HG03565 (cell line): ENCODE measurements around the gene CD81.

Experiments used
- ATAC-seq: cut with Tn5 transposase; IDR thresholded peaks from one replicate; pipeline ENCODE4 v1.9.1; 2021; ENCODE audit warnings: mild to moderate bottlenecking, moderate library complexity; ENCODE audit not compliant: unreplicated experiment

The CD81 gene

DNA sequence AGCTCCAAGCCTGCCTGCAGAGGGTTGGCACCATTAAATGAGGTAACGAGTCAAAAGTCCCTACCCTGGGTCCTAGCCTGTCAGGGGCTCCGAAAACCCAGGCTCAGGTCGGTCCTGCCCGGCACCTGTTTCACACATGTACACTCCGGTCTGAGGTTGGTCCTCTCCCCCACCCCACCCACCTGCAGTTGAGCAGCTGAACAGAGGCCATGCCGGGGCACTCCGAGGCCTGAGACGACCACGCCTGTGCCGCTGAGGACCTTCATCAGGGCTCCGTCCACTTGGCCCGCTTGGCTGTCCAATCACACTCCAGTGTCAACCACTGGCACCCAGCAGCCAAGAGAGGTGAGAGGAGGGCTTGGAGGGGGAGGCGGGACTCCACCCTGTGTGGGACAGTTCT, 25.0 kb downstream of the CD81 start:
- no peak for ATAC-seq

DNA sequence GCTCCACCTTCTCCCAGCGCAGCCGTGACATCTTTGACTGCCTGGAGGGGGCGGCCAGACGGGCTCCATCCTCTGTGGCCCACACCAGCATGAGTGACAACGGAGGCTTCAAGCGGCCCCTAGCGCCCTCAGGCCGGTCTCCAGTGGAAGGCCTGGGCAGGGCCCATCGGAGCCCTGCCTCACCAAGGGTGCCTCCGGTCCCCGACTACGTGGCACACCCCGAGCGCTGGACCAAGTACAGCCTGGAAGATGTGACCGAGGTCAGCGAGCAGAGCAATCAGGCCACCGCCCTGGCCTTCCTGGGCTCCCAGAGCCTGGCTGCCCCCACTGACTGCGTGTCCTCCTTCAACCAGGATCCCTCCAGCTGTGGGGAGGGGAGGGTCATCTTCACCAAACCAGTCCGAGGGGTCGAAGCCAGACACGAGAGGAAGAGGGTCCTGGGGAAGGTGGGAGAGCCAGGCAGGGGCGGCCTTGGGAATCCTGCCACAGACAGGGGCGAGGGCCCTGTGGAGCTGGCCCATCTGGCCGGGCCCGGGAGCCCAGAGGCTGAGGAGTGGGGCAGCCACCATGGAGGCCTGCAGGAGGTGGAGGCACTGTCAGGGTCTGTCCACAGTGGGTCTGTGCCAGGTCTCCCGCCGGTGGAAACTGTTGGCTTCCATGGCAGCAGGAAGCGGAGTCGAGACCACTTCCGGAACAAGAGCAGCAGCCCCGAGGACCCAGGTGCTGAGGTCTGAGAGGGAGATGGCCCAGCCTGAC, 26.0 kb downstream of the CD81 start:
- ATAC-seq, result no peak

DNA sequence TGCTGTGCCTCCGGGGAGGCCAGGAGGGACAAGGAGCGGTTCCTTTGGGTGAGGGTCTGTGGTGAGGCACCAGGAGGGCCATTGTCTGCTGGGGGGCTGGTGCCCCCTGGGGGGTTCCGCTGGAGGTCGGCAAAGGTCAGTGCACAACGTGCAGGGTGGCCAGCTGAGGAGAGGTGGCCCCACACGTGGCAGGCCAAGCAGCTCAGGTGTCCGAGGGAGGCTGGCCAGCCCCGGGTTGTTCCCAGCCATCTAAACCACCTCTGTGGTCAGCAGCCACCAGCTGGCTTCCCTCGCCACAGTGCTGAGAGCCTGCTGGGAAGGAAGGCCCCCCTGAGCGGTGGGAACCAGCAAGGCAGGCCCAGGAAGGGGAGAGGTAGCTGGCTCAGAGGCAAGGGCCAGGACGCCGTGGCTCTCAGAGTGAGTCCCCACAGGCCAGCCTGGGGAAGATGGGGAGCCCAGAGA, 27.7 kb downstream of the CD81 start:
- ATAC-seq, result no peak

DNA sequence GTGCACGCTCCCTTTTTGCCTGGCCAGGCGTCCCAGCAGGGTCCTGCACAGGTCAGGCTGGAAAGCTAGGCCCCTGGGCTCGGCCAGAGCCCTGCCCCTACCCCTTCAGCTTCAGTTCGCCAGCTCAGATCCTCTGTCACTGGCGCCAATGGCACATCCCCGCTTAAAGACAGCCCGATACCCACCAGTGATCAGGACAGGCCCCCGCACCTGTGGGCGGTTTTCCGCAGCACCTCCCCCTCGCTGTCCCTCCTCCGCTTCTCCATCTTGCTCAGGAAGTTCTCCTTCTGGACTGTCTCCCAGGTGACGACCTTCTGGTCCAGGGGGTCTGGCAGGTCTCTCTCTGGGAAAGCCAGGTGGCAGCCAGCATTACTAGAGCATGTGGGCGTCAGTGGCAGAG, 29.3 kb downstream of the CD81 start:
- no peak for ATAC-seq

DNA sequence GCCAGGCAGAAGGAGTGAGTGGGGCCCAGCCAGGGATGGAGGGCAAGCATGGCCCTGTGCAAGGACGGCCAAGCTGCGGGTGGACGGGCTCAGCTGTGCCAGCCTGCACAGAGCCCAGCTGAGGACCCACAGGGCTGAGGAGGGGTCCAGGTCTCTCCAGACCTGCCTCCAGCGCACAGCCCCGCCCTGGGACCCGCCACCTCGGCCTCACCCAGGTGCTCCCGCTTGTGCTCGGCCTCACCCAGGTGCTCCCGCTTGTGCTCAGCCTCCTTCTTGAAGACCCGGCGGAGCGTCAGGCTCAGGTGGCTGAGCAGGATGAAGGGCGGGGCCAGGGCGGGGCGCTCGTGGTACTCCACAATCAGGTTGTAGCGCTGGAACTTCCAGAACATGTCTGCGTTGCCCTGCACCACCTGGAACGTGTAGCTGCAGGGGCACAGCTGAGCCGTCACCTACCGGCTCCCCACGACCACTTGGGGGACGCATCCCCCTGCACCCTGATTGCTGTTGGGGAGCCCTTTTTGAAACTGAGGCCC, 29.8 kb downstream of the CD81 start:
- no peak for ATAC-seq

DNA sequence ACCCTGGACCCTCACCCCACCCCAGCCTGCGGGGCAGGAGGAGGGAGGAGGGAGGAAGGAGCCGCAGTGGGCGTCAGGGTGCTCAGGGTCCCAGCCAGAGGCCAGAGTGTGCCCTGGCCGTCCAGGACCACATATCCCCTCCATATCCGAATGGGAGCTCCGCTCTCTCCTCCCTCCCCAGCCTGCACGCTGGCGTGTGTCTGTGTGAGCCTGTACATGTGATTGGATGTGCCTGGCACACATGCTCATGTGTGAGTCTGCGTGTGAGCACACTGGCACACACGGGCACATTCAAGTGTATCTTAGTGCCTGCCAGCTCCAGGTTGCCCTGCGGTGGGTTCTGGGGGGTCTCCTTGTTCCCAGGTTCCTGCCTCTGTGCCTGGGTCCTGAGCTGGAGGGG, 31.6 kb downstream of the CD81 start:
- ATAC-seq, result no peak

DNA sequence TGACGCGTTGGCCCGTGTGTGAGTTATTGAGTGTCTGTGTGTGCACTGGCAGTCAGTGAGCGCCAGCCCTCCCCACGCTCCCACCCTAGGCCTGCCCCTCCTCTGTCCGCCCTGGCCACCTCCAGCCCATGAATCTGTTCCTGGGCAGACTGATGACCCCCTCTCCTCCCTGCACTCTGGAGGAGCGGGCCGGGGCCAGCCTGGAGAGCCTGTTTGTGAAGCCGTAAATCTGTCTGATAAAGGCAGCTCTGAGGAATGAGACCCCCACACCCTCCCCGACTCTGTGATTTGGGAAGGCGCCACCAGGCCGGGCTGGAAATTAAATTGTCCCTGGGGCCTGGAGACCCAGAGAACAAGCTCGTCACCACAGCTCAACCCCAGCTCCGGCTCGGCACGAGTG, 32.0 kb downstream of the CD81 start:
- ATAC-seq, result no peak

DNA sequence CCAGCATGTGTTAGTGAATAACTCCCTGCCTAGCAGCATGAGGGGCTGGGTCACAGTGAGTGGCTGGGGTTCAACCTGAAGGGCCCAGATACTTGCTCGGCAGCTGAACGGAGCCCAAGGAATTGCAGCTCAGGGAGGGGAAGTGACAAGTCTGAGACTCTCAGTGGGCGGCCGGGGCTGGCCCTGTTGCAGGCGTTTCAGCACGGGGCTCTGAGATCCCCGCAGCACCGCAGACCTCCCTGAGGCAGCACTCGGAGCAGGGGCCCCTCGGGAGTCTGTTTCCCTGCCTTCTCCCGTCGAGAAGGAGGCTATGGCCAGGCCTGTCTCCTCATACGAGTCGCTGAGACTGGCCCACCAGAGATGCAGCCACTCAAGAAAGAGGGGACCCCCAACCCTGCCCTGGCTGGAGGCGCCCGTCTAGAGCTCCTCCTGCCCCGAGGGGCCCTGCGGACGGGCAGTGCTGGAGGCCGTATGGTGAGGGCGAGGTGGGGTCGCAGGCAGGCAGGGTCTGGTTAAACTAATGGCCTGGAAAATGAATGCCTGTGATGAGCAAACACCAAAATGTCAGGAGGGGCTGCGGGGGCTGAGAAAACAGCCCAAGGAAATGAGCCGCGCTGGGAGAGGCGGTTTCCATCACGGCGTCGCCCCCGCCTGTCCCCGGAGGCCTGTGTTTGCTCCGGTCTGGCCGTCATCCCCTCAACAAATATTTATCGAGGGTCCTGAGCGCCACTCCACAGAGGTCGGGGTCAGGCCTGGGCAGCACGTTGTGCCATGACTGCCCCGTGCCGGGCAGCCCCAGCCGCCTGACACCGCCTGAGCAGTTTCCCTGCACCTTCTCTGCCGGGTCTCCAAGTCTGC, 32.7 kb downstream of the CD81 start:
- ATAC-seq, result no peak

DNA sequence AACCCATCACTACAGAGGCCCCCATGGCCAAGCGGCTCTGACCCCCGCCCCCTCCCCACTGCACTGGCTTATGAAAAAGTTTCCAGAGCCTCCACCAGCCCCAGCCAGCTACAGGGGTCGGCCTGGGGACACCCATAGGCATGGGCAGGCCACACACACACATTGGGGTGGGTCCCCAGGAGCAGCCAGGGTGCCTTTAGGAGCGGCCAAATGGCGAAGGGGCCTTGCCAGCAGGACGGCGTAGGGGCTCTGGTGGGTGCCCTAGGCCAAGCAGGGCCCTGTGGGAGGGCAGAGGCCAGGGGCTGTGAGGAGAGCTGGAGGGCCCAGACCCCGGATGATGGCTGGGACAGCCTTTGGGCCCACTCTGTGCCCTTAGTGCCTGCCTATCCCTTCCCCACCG, 33.5 kb downstream of the CD81 start:
- ATAC-seq, result no peak

DNA sequence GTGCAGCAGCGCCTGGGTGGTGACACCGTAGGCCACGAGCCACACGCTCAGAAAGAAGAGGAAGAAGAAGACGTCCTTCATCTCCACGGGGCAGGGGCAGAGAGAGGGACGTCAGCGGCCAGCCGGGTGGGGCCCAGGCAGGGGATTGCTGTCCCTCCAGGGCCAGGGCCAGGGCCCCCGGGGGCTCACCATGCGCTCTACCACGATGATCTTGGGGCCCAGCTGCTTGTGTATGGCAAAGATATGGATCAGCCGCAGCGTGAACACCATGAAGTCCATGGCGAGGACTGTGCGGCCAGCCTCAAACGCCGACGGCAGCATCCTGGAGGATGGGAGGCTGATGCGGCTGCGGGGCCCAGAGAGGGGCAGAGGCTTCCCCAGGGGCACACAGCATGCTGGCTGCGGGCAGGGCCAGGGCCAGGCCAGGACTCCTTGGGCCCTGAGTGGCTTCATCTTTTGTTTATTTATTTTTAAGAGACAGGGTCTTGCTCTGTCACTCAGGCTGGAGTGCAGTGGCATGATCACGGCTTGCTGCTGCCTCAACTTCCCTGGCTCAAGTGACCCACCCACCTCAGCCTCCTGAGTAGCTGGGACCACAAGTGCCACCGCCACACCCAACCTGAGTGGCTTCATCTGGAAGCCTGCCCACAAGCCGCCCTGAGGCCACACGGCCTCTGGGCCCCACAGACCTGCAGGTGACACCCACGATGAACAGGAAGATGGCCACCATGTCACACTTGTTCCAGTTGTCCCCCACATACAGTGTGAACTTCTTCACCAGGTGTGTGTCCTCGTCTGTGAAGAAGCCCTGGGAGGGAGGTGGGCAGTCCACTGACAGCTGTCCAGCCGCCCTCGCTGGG, 34.6 kb downstream of the CD81 start:
- no peak for ATAC-seq

DNA sequence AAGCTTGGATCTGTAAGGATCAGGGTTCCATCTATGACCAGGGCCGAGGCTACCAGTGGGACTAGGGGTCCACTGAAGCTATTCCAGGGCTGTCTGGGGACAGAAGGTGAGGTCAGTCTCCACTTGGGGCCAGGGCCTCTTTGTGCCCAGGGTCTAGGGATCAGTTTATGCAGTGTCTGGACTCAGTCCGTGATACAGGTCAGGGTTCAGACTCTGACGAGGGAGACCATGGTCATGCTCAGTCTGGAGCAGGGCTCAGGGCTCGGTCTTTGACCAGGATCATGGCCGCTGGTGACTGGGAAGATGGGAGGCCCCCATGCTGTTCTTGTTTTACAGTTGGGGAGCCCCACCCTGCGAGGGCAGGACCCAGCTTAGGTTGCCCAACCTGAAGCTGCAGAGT, 35.2 kb downstream of the CD81 start:
- no peak for ATAC-seq

DNA sequence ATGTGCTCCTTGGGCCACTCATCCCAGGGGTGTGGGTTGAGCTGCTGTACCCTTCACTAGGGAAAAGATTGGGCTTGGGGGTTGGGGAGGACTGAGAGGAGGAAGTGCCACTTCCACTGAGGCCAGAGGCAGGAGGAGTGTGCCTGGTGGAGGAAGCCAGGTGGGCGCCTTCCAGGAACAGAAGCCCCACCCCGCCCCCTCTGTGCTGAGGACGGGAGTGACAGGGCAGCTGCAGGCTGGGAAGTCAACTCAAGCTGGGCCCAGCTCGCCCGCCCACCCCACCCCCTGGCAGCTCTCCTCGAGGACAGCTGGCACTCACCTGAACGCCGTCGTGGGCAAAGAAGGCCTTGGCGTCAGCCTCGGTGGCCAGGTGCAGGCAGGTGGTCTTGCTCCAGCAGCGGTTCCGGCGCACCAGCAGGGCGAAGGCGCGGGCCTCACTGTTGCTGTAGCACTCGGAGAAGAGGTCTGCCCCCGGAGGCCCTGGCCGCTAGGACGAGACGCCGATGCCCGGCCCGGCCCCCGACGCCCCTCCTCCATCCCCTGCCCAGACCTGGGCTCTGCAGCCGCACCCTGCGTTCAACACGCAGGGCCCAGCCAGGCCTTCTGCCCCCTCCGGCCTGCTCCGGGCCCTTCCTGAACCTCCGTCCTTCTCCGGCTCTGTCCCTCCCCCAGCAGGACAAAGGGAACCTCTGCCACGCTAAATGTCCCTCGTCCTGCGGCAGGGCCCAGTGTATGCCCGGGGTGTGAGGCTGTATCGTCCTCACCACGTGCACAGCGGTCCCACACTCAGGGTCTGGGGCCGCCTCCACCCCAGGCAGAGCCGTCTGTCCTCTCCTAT, 36.9 kb downstream of the CD81 start:
- no peak for ATAC-seq

DNA sequence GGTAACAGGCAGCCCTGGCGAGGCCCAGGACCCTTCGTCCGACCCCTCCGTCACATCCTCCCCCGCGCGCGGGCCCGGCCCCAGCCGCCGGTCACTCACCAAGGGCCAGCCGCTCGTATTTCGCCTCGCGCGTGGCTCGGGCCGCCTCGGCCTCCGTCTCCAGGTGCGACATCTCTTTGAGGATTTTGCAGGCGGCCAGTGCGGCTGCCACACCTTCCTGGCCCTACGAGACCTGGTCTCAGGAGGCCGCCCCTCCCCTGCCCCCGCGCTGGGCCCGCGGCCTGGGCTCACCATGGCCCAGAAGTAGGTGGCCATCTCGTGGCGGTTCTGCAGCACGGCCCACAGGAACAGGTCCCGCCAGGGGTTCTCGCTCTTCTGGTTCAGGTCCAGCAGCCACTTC, 37.5 kb downstream of the CD81 start:
- ATAC-seq, result no peak

DNA sequence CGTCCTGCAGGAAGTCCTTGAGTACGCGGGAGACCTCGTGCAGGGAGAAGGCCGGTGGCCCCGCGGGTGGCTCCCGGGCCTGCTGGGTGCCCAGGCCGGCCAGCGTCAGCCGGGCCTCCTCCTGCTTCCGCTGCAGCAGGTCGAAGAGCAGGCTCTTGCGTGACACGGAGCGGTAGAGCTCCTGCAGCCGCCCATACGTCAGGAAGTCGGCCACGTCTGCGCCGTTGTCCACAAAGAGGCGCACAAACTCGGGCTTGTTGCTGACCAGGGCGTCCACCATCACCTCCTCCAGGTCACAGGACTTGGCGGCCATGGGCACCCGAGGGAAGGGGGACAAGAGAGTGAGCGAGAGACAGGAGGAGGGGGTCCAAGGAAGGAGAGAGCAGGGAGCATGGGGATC, 38.1 kb downstream of the CD81 start:
- no peak for ATAC-seq

DNA sequence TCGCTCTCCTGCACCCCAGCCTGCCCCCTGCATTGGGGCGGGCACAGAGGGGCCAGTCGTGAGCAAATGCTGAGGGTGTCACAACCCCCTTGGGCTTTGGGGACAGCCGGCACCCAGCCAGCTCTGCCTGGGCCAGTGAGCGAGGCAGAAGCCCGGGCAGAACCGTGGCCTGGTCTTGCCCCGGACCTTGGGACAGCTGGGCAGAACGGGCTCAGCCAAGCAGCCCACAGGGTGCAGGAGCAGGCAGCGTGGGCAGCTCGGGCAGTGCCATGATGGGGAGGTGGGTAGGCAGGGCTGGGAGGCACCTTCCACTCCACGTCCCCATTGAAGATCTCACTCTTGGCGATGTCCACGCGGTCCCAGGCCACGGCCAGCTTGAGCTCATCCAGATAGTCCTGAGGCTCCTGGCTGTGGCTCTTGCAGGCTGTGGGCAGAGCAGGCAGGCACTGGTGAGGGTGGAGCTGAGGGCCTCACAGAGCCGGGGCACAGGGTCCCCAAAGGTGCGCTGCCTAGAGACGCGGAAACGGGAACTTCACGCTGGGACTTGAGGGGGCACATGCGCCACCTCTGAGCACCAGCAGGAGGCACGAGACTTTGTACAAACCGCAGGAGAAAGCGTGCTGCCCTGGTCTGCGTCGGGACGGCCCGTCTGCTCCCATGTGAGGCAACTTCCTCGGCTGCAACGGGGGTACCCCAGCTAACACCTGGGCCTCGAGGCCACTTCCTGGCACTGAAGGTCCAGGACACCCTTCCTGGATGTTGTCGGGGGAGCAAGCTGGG, 38.7 kb downstream of the CD81 start:
- no peak for ATAC-seq

DNA sequence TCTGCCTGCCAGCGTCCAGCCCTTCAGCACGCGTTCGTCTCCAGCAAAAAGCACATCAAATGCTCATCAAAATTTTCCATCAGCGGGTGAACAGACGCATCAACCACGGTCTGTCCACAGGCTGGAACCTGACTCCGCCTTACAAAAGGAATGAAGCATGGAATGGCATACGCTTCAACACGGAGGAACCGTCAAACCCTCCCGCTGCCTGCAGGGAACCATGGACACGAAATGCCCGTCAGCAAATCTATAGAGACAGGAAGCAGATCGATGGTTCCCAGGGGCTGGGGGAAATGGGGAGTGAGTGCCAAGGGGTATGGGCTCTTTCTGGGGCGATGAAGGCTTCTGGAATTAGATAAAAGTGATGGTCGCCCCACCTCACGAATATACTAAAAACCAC, 39.7 kb downstream of the CD81 start:
- ATAC-seq, result no peak

DNA sequence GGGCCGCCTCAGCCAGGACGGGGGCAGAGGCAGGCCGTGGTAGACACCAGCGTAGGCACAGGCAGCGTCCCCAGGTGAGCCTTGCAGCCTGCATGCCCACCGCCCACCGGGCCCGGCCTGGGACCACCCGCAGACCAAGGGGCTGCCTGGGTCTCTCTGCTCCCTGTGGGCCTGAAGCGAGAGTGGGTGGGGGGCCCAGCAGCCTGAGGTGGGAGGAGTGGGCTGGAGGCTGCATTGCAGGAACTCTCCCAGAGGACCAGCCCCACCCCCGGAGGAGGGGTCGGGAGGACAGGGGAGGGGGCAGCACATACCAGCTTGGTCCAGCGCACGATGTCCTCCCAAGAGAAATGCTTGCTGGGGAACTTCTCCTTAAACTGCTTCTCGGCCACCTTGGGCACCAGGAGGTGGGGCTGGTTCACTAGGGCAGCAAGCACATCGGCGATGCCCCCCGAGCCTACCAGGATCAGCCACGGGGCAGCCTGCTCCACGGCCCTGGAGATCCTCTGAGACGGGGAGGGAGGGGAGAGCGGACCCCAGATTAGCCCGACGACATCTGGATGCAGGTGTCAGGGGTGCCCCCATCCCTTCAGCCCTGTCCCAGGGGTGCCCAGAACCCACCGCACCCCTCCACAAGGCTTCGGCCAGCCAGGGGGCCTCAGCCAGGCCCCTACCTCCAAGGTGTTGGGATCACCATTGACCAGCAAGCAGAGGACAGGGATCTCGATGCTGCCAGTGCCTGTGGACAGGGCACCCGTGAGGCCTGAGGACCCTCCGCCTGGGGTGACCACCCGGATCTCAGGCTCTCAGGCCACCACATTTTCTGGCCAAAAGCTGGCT, 41.0 kb downstream of the CD81 start:
- no peak for ATAC-seq

DNA sequence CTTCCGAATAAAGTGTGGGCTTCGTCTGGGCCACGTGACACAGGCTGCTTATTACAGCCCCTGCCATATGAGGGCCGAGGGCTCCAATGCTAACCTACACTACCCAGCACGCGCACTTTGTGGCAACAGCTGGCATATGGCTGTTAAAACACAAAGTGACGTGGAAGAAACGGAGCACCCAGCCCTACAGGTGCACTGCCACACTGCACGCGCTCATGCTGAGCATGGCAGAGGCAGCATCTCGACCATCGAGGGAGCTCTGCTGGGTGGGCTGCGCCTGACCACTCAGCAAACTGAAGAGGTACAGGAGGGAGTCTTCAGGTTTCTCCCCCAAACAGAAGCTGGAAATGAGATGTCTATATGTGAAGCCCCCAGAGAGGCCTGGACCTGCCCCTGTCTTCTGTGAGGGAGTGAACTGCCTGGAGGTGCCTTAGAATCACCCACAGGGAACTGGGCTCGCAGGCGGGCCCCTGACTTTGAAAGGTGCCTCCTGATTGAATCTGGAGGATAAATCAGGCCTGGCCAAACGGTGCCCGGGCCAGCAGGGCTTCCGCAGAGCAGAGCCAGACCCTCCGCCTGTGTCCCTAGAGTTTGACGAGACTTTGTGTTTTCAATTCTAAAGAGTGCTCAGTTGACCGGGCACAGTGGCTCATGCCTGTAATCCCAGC, 41.7 kb downstream of the CD81 start:
- no peak for ATAC-seq
